Stimulated activated CD4-positive, alpha-beta T cell treated with anti-CD3 and anti-CD28 coated beads, Interleukin-1b, Interleukin-23, amount 100 ng/mL, for 24 hours (primary cell): ENCODE measurements around the gene SCUBE1.
"Not testable (repeated sequence)": the region's sequence is repeated elsewhere in the genome, so short reads cannot be mapped to it uniquely, and the experiment has no call there.

Experiments
- DNase-seq, 4 experiments: peaks; one replicate each; pipeline ENCODE4 v3.0.0-alpha.2; 2020; ENCODE audit warnings: low read depth in 4 of 4, low spot score in 1 of 4

SCUBE1 gene

GRCh38 chr22:43360576-43360975 lies 17.4 kb upstream of the SCUBE1 start:
- no peak for DNase-seq

GRCh38 chr22:43356881-43357280 lies 13.7 kb upstream of the SCUBE1 start:
- DNase-seq = no peak

- DNase-seq = not testable (repeated sequence)
Observed at GRCh38 chr22:43355688-43356087, 12.5 kb upstream of the SCUBE1 start.

GRCh38 chr22:43351966-43352345 lies 8.8 kb upstream of the SCUBE1 start:
- no peak for DNase-seq

- no peak for DNase-seq
Observed at GRCh38 chr22:43349636-43350035, 6.5 kb upstream of the SCUBE1 start.

- DNase-seq = peak; percentile 19 to 50 (median 41)
Observed at GRCh38 chr22:43346521-43346929, 3.4 kb upstream of the SCUBE1 start.

- DNase-seq = no peak
Observed at GRCh38 chr22:43345761-43346301, 2.7 kb upstream of the SCUBE1 start.

- DNase-seq = no peak
Observed at GRCh38 chr22:43345356-43345755, 2.2 kb upstream of the SCUBE1 start.

- no peak for DNase-seq
Observed at GRCh38 chr22:43344520-43344787, 1.3 kb upstream of the SCUBE1 start.

GRCh38 chr22:43343670-43344519 lies 723 bp upstream of the SCUBE1 start:
- DNase-seq = no peak

GRCh38 chr22:43342347-43343261 lies 568 bp downstream of the SCUBE1 start:
- DNase-seq = no peak

GRCh38 chr22:43341565-43341964 lies 1.6 kb downstream of the SCUBE1 start:
- no peak for DNase-seq

GRCh38 chr22:43338766-43339345 lies 4.3 kb downstream of the SCUBE1 start:
- DNase-seq = no peak

- no peak for DNase-seq
Observed at GRCh38 chr22:43337946-43338345, 5.2 kb downstream of the SCUBE1 start.

- DNase-seq = no peak
Observed at GRCh38 chr22:43337385-43337784, 5.8 kb downstream of the SCUBE1 start.

- no peak for DNase-seq
Observed at GRCh38 chr22:43334378-43334777, 8.8 kb downstream of the SCUBE1 start.

GRCh38 chr22:43333978-43334377 lies 9.2 kb downstream of the SCUBE1 start:
- no peak for DNase-seq

GRCh38 chr22:43333156-43333555 lies 10.0 kb downstream of the SCUBE1 start:
- DNase-seq = no peak

GRCh38 chr22:43331698-43332097 lies 11.5 kb downstream of the SCUBE1 start:
- no peak for DNase-seq

GRCh38 chr22:43331069-43331451 lies 12.1 kb downstream of the SCUBE1 start:
- DNase-seq = no peak

- DNase-seq = no peak
Observed at GRCh38 chr22:43330178-43331068, 12.7 kb downstream of the SCUBE1 start.
